Ishikawa (cell line): ENCODE measurements around the gene PLA2G4F.

Source experiments
- EP300 ChIP-seq: IDR thresholded peaks from 2 replicates; pipeline ENCODE4 v1.6.1; 2012; ENCODE audit warnings: borderline replicate concordance
- MAX ChIP-seq: IDR thresholded peaks from 2 replicates; pipeline ENCODE4 v1.6.1; 2012
- REST ChIP-seq: IDR thresholded peaks from 2 replicates; pipeline ENCODE4 v1.6.1; 2012; ENCODE audit warnings: low read depth, mild to moderate bottlenecking
- TAF1 ChIP-seq: IDR thresholded peaks from 2 replicates; pipeline ENCODE4 v1.6.1; 2012; ENCODE audit warnings: low read depth, mild to moderate bottlenecking
- YY1 ChIP-seq: IDR thresholded peaks from 2 replicates; pipeline ENCODE4 v1.6.1; 2012; ENCODE audit warnings: low read depth

GRCh38 chr15:42153874-42154211, 2.6 kb downstream of the PLA2G4F start:
- TF ChIP-seq REST (no peak), YY1 (no peak), TAF1 (no peak), MAX (no peak), EP300 (no peak)
